Smooth muscle cell of the brain vasculature (primary cell): Measurements from ENCODE around the gene JAZF1.
"Not testable (repeated sequence)": the region's sequence is repeated elsewhere in the genome, so short reads cannot be mapped to it uniquely, and the experiment has no call there.

Experiments used
- DNase-seq: peaks from one replicate; pipeline ENCODE4 v3.0.0-alpha.2; 2012; ENCODE audit warnings: low read depth, low spot score

The JAZF1 gene

GRCh38 chr7:28042721-28043120 lies 137.9 kb downstream of the JAZF1 start:
- no peak for DNase-seq

GRCh38 chr7:28041508-28042314 lies 138.9 kb downstream of the JAZF1 start:
- no peak for DNase-seq

GRCh38 chr7:28038175-28038797 lies 142.3 kb downstream of the JAZF1 start:
- no peak for DNase-seq

- peak; percentile 65 for DNase-seq
Observed at GRCh38 chr7:28037220-28038010, 143.2 kb downstream of the JAZF1 start.

- DNase-seq: no peak
Observed at GRCh38 chr7:28036696-28037095, 143.9 kb downstream of the JAZF1 start.

- DNase-seq: no peak
Observed at GRCh38 chr7:28033386-28033785, 147.2 kb downstream of the JAZF1 start.

- DNase-seq: no peak
Observed at GRCh38 chr7:28032738-28033380, 147.7 kb downstream of the JAZF1 start.

GRCh38 chr7:28029051-28029450 lies 151.5 kb downstream of the JAZF1 start:
- DNase-seq: no peak

- DNase-seq: no peak
Observed at GRCh38 chr7:28028471-28028870, 152.1 kb downstream of the JAZF1 start.

- no peak for DNase-seq
Observed at GRCh38 chr7:28026237-28026636, 154.4 kb downstream of the JAZF1 start.

- DNase-seq: no peak
Observed at GRCh38 chr7:28024786-28025334, 155.7 kb downstream of the JAZF1 start.

- DNase-seq: peak; percentile 54
Observed at GRCh38 chr7:28020302-28020940, 160.2 kb downstream of the JAZF1 start.

GRCh38 chr7:28018856-28019465 lies 161.6 kb downstream of the JAZF1 start:
- no peak for DNase-seq

- no peak for DNase-seq
Observed at GRCh38 chr7:28018446-28018845, 162.1 kb downstream of the JAZF1 start.

GRCh38 chr7:28018020-28018419 lies 162.6 kb downstream of the JAZF1 start:
- DNase-seq: no peak

- no peak for DNase-seq
Observed at GRCh38 chr7:28017372-28017771, 163.2 kb downstream of the JAZF1 start.

- DNase-seq: no peak
Observed at GRCh38 chr7:28016297-28016696, 164.3 kb downstream of the JAZF1 start.

GRCh38 chr7:28015169-28015568 lies 165.4 kb downstream of the JAZF1 start:
- DNase-seq: no peak

- DNase-seq: not testable (repeated sequence)
Observed at GRCh38 chr7:28014340-28014739, 166.3 kb downstream of the JAZF1 start.

GRCh38 chr7:28013441-28013840 lies 167.2 kb downstream of the JAZF1 start:
- DNase-seq: no peak

GRCh38 chr7:28013019-28013418 lies 167.6 kb downstream of the JAZF1 start:
- no peak for DNase-seq
